Measurements from ENCODE around the gene CLSTN2.

The CLSTN2 gene

GRCh38 chr3:140273542-140274195 is 338.7 kb downstream of the CLSTN2 start:
- DNase-seq (ENCODE audit: extremely low read depth, low read depth): no peak
- no peak for TF ChIP-seq CTCF (IDR thresholded peaks at IDR 0.05; ENCODE audit: low read depth, low read length)

GRCh38 chr3:140274429-140274828 is 339.4 kb downstream of the CLSTN2 start:
- no peak for TF ChIP-seq CTCF (IDR thresholded peaks at IDR 0.05; ENCODE audit: low read depth, low read length)
- no peak for DNase-seq (ENCODE audit: extremely low read depth, low read depth)

- peak; percentile 32 for TF ChIP-seq CTCF (IDR thresholded peaks at IDR 0.05; ENCODE audit: low read depth, low read length)
- peak; percentile 12 for DNase-seq (ENCODE audit: extremely low read depth, low read depth)
Measured at GRCh38 chr3:140276703-140277102, 341.7 kb downstream of the CLSTN2 start.

GRCh38 chr3:140277886-140278285 is 342.9 kb downstream of the CLSTN2 start:
- no peak for DNase-seq (ENCODE audit: extremely low read depth, low read depth)
- no peak for TF ChIP-seq CTCF (IDR thresholded peaks at IDR 0.05; ENCODE audit: low read depth, low read length)

- DNase-seq (ENCODE audit: extremely low read depth, low read depth): no peak
- TF ChIP-seq CTCF (IDR thresholded peaks at IDR 0.05; ENCODE audit: low read depth, low read length): no peak
Measured at GRCh38 chr3:140284372-140284771, 349.4 kb downstream of the CLSTN2 start.

GRCh38 chr3:140285380-140285779 is 350.4 kb downstream of the CLSTN2 start:
- no peak for DNase-seq (ENCODE audit: extremely low read depth, low read depth)

GRCh38 chr3:140288595-140288994 is 353.6 kb downstream of the CLSTN2 start:
- no peak for DNase-seq (ENCODE audit: extremely low read depth, low read depth)
- no peak for TF ChIP-seq CTCF (IDR thresholded peaks at IDR 0.05; ENCODE audit: low read depth, low read length)

More at GRCh38 chr3:140285380-140285779, 350.4 kb downstream of the CLSTN2 start:
- TF ChIP-seq CTCF (IDR thresholded peaks at IDR 0.05; ENCODE audit: low read depth, low read length): no peak
